IPS-NIHi7 (cell line): ENCODE results near the gene EHMT2.
"Not testable (repeated sequence)": the region's sequence is repeated elsewhere in the genome, so short reads cannot be mapped to it uniquely, and the experiment has no call there.

Source experiments
- DNase-seq: peaks from one replicate; pipeline ENCODE4 v3.0.0; 2012; ENCODE audit warnings: mixed read lengths; ENCODE audit errors: extremely low spot score

EHMT2 gene

GRCh38 chr6:31871046-31871659 is 26.3 kb downstream of the EHMT2 start:
- no peak for DNase-seq

GRCh38 chr6:31870385-31870921 is 27.0 kb downstream of the EHMT2 start:
- peak; percentile 47 for DNase-seq

GRCh38 chr6:31869343-31869742 is 28.2 kb downstream of the EHMT2 start:
- DNase-seq, result no peak

GRCh38 chr6:31868658-31868971 is 28.9 kb downstream of the EHMT2 start:
- not testable (repeated sequence) for DNase-seq

- DNase-seq, result no peak
These were observed 32.0 kb downstream of the EHMT2 start for GRCh38 chr6:31865205-31866118.

GRCh38 chr6:31864818-31865204 is 32.7 kb downstream of the EHMT2 start:
- no peak for DNase-seq

GRCh38 chr6:31864123-31864562 is 33.4 kb downstream of the EHMT2 start:
- not testable (repeated sequence) for DNase-seq

GRCh38 chr6:31862344-31863235 is 34.9 kb downstream of the EHMT2 start, which contains the start of gene NEU1:
Gene NEU1 (minus strand): TSS chr6:31862821. CDS start chr6:31862776, 45 bp downstream.
- peak; percentile 100 for DNase-seq

- no peak for DNase-seq
These were observed 35.6 kb downstream of the EHMT2 start for GRCh38 chr6:31861919-31862343.

- no peak for DNase-seq
These were observed 36.3 kb downstream of the EHMT2 start for GRCh38 chr6:31861150-31861549.

- DNase-seq, result no peak
These were observed 37.1 kb downstream of the EHMT2 start for GRCh38 chr6:31860349-31860748.

GRCh38 chr6:31859923-31860322 is 37.6 kb downstream of the EHMT2 start:
- DNase-seq, result no peak

GRCh38 chr6:31858707-31859106 is 38.8 kb downstream of the EHMT2 start:
- no peak for DNase-seq

- DNase-seq, result not testable (repeated sequence)
These were observed 39.7 kb downstream of the EHMT2 start for GRCh38 chr6:31857774-31858173.

GRCh38 chr6:31851980-31852718 is 45.3 kb downstream of the EHMT2 start:
- not testable (repeated sequence) for DNase-seq

GRCh38 chr6:31851485-31851832 is 46.0 kb downstream of the EHMT2 start:
- DNase-seq, result no peak

- no peak for DNase-seq
These were observed 46.6 kb downstream of the EHMT2 start for GRCh38 chr6:31850765-31851484.

GRCh38 chr6:31847276-31847978 is 50.1 kb downstream of the EHMT2 start:
- no peak for DNase-seq

- no peak for DNase-seq
These were observed 53.0 kb downstream of the EHMT2 start for GRCh38 chr6:31844507-31844906.

GRCh38 chr6:31842053-31842452 is 55.4 kb downstream of the EHMT2 start:
- no peak for DNase-seq
